Progenitor cell of endocrine pancreas (in vitro differentiated cells): ENCODE results near the gene ENTPD1. TPM values are rescaled to one million over a fixed set of nuclear protein-coding genes. Genes with fewer than 3 reads are reported as not detected.

Experiments
- DNase-seq: peaks from one replicate; pipeline ENCODE4 v3.0.0; 2021; ENCODE audit warnings: low spot score; ENCODE audit not compliant: unreplicated experiment
- H3K27ac Mint-ChIP-seq: 2 replicates; pipeline ENCODE4 v1.8.0; 2021; ENCODE audit warnings: mild to moderate bottlenecking, moderate library complexity, mixed read lengths
- H3K27me3 Mint-ChIP-seq: 2 replicates; pipeline ENCODE4 v1.8.0; 2021; ENCODE audit warnings: mixed read lengths
- H3K36me3 Mint-ChIP-seq: 2 replicates; pipeline ENCODE4 v1.8.0; 2022; ENCODE audit warnings: mixed read lengths; ENCODE audit not compliant: insufficient read depth
- H3K4me1 Mint-ChIP-seq: 2 replicates; pipeline ENCODE4 v1.8.0; 2021; ENCODE audit warnings: low read depth, mixed read lengths
- H3K4me3 Mint-ChIP-seq: 2 replicates; pipeline ENCODE4 v1.8.0; 2021; ENCODE audit warnings: low read depth, mild to moderate bottlenecking, moderate library complexity, mixed read lengths
- H3K9me3 Mint-ChIP-seq: 2 replicates; pipeline ENCODE4 v1.8.0; 2021; ENCODE audit warnings: low read depth, mixed read lengths
- CTCF ChIP-seq: fragments of 200-600 bp; sonication (generic); IDR thresholded peaks from one replicate; pipeline ENCODE4 v1.5.0; 2021; ENCODE audit warnings: antibody characterized with exemption, mild to moderate bottlenecking; ENCODE audit not compliant: unreplicated experiment
- total RNA-seq: library from RNA; stranded (reverse); gene quantifications from 2 replicates; pipeline ENCODE4 v1.2.1, GENCODE V29; 2021

ENTPD1 gene
- total RNA-seq, 1 donor from 2014 or later, result not detected

GRCh38 chr10:95788830-95789229 is 32.9 kb downstream of the ENTPD1 start:
- Mint-ChIP-seq H3K27me3 (peaks cover 3% of the 10 kb centered on the region), H3K4me3 (no peak overlapping the region), H3K27ac (no peak overlapping the region), H3K4me1 (no peaks in the 10 kb centered on the region), H3K9me3 (no peaks in the 10 kb centered on the region), H3K36me3 (no peaks in the 10 kb centered on the region)
- DNase-seq, result no peak
- no peak for TF ChIP-seq CTCF

GRCh38 chr10:95789902-95790301 is 33.9 kb downstream of the ENTPD1 start:
- no peak for TF ChIP-seq CTCF
- Mint-ChIP-seq H3K36me3 (no peaks in the 10 kb centered on the region), H3K4me1 (no peaks in the 10 kb centered on the region), H3K27me3 (no peaks in the 10 kb centered on the region), H3K4me3 (no peak overlapping the region), H3K27ac (no peak overlapping the region), H3K9me3 (no peaks in the 10 kb centered on the region)
- no peak for DNase-seq

- Mint-ChIP-seq H3K4me1 (no peaks in the 10 kb centered on the region), H3K27me3 (no peaks in the 10 kb centered on the region), H3K4me3 (no peak overlapping the region), H3K36me3 (no peaks in the 10 kb centered on the region), H3K9me3 (no peaks in the 10 kb centered on the region), H3K27ac (no peak overlapping the region)
- no peak for TF ChIP-seq CTCF
- DNase-seq, result no peak
Observed at GRCh38 chr10:95790982-95791381, 35.0 kb downstream of the ENTPD1 start.

- no peak for TF ChIP-seq CTCF
- Mint-ChIP-seq H3K27me3 (no peaks in the 10 kb centered on the region), H3K9me3 (no peaks in the 10 kb centered on the region), H3K4me1 (no peaks in the 10 kb centered on the region), H3K36me3 (no peaks in the 10 kb centered on the region), H3K4me3 (no peak overlapping the region), H3K27ac (no peak overlapping the region)
- no peak for DNase-seq
Observed at GRCh38 chr10:95791425-95791979, 35.5 kb downstream of the ENTPD1 start.

- Mint-ChIP-seq H3K4me3 (no peak overlapping the region), H3K4me1 (no peaks in the 10 kb centered on the region), H3K9me3 (no peaks in the 10 kb centered on the region), H3K36me3 (no peaks in the 10 kb centered on the region), H3K27me3 (no peaks in the 10 kb centered on the region), H3K27ac (no peak overlapping the region)
- DNase-seq, result no peak
- no peak for TF ChIP-seq CTCF
Observed at GRCh38 chr10:95792211-95792780, 36.3 kb downstream of the ENTPD1 start.
